ENCODE results near the gene NDUFA3. TPM values are rescaled to one million over a fixed set of nuclear protein-coding genes. Genes with fewer than 3 reads are reported as not detected.

NDUFA3 gene
- total and polyA plus RNA-seq, 4 experiments from 2014 or later, result 135 to 440 (median 256) TPM

DNA sequence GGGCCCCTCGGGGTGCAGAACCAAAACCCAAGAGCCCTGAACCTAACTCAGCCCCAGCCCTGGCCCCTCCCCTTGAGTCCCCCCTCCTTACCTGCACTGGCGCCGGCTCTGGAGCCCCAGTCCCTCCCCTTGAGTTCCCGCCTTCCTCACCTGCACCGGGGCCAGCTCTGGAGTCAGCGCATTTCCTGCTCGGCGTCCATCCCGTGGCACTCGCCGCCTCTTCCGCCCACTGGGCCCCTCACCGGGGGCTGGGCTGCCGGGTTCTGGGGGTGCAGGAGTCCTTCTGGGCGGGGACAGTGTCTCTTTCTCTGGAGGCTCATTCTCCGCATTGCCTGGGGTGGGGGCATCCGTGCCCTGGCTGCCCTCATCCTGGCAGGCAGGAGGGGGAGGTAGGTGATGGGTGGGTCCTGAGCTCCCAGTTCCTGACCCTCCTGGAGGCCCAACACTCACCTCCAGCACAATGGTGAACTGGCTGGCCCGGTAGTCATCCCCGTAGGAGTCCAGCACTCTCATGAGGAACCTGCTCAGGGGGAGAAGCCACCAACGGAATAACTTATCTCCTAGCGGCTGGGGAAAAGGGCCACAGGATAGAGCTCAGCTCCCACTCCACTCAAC lies 5.3 kb downstream of the NDUFA3 start:
- ChIA-PET CTCF (ENCODE audit: partially characterized antibody) (no interaction called here), POLR2A (ENCODE audit: partially characterized antibody) (interaction anchor here (1.0 kb wide), 2 partner anchors 10 to 29 kb away, joined by 4 to 5 read pairs; partner anchors contain the start of gene CNOT3)
- no peak for DNase-seq
- Mint-ChIP-seq H3K27me3 (no peaks in the 10 kb centered on the region), H3K4me3 (no peak overlapping the region), H3K9me3 (no peaks in the 10 kb centered on the region), H3K36me3 (peaks cover 23 to 50% of the 10 kb centered on the region in 2 donors), H3K4me1 (peaks cover 6 to 22% (median 15%) of the 10 kb centered on the region in 4 donors), H3K27ac (no peak overlapping the region)
- intact Hi-C loops (cut with micrococcal nuclease), result loop anchor here (10.0 kb wide), 1 partner anchor 1547 kb away; the partner anchor contains the start of gene U2AF2
- Histone ChIP-seq H3K27ac (ENCODE audit: low read depth, low read length) (no peak overlapping the region), H3K4me1 (ENCODE audit: insufficient read depth, low read length) (peaks cover 16% of the 10 kb centered on the region), H3K9me3 (ENCODE audit: control insufficient read depth in 1 of 2, low read length in 2 of 2) (no peaks in the 10 kb centered on the region), H3K4me3 (ENCODE audit: low read length in 2 of 2) (no peak overlapping the region), H3K27me3 (ENCODE audit: insufficient read depth, low read length) (no peaks in the 10 kb centered on the region), H3K36me3 (ENCODE audit: insufficient read depth, low read length) (peaks cover 43% of the 10 kb centered on the region)

GRCh38 chr19:54108496-54108895 lies 5.8 kb downstream of the NDUFA3 start:
- no peak overlapping the region for H3K27ac Mint-ChIP-seq

GRCh38 chr19:54109651-54110050 lies 7.0 kb downstream of the NDUFA3 start:
- intact Hi-C loops (cut with micrococcal nuclease), result loop anchor here (10.0 kb wide), 2 partner anchors 585 to 1545 kb away; partner anchors contain the start of gene U2AF2
- Mint-ChIP-seq H3K36me3 (peaks cover 23 to 48% of the 10 kb centered on the region in 2 donors), H3K27ac (no peak overlapping the region), H3K27me3 (no peaks in the 10 kb centered on the region), H3K9me3 (no peaks in the 10 kb centered on the region), H3K4me1 (peaks cover 8 to 24% (median 18%) of the 10 kb centered on the region in 4 donors), H3K4me3 (no peak overlapping the region)
- Histone ChIP-seq H3K9me3 (ENCODE audit: control insufficient read depth in 1 of 2, low read length in 2 of 2) (no peaks in the 10 kb centered on the region), H3K4me3 (ENCODE audit: low read length in 2 of 2) (no peak overlapping the region), H3K27me3 (ENCODE audit: insufficient read depth, low read length) (no peaks in the 10 kb centered on the region), H3K36me3 (ENCODE audit: insufficient read depth, low read length) (peaks cover 43% of the 10 kb centered on the region), H3K27ac (ENCODE audit: low read depth, low read length) (no peak overlapping the region), H3K4me1 (ENCODE audit: insufficient read depth, low read length) (peaks cover 10% of the 10 kb centered on the region)
- ChIA-PET POLR2A (ENCODE audit: partially characterized antibody) (interaction anchor here (1.3 kb wide), 1 partner anchor 27 kb away, joined by 4 read pairs; the partner anchor contains the start of gene CNOT3), CTCF (ENCODE audit: partially characterized antibody) (no interaction called here)
- DNase-seq, result no peak

More at GRCh38 chr19:54108496-54108895, 5.8 kb downstream of the NDUFA3 start:
- Histone ChIP-seq H3K27me3 (ENCODE audit: insufficient read depth, low read length) (no peaks in the 10 kb centered on the region), H3K27ac (ENCODE audit: low read depth, low read length) (no peak overlapping the region), H3K4me1 (ENCODE audit: insufficient read depth, low read length) (peaks cover 11% of the 10 kb centered on the region), H3K36me3 (ENCODE audit: insufficient read depth, low read length) (peaks cover 43% of the 10 kb centered on the region), H3K4me3 (ENCODE audit: low read length in 2 of 2) (no peak overlapping the region), H3K9me3 (ENCODE audit: control insufficient read depth in 1 of 2, low read length in 2 of 2) (no peaks in the 10 kb centered on the region)
- no peak overlapping the region for H3K4me3 Mint-ChIP-seq
- CTCF ChIA-PET (ENCODE audit: partially characterized antibody), result no interaction called here
- intact Hi-C loops (cut with micrococcal nuclease), result loop anchor here (10.0 kb wide), 1 partner anchor 1546 kb away; the partner anchor contains the start of gene U2AF2
- no peaks in the 10 kb centered on the region for H3K27me3 Mint-ChIP-seq
- DNase-seq, result no peak
- H3K9me3 Mint-ChIP-seq, result no peaks in the 10 kb centered on the region
- POLR2A ChIA-PET (ENCODE audit: partially characterized antibody), result interaction anchor here (1.3 kb wide), 1 partner anchor 28 kb away, joined by 4 read pairs; the partner anchor contains the start of gene CNOT3
- H3K36me3 Mint-ChIP-seq, result peaks cover 23 to 47% of the 10 kb centered on the region in 2 donors
- H3K4me1 Mint-ChIP-seq, result peaks cover 5 to 22% (median 12%) of the 10 kb centered on the region in 4 donors

DNA sequence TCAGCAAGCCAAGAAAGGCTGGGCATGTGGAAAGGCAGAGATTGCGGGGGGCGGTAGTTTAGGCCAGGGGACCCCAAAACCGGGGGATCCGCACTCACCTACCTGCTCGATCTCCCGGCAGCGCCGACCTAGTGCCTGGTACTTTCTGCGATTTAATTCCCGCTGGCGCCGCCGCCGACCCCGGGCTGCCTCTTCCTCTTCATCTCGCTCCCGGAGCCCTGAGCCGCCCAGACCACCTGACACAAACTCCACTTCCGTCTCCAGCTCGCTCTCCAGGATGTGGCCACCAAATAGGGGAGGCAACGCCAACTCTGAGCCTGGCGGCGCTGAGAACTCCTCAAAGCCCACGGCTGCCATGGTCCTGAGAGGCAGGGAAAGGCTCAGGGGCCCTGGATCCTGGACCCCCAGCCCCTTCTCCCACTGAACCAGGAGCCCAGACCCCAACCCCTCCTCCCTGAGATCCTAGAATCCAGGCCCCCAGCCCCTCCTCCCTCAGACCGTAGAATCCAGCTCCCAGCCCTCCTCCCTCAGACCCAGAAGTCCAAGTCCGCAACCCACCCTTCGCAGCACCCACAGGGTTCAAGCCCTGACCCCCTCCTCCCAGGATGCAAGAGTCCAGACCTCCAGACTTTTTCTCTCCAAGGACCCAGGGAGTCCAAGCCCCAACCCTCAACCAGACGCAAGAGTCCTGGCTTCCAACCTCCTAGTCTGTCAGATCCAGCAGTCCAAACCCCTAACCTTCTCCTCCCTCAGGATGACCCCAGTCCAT lies 11.9 kb downstream of the NDUFA3 start:
- peak overlapping the region; percentile 75 for H3K27ac ChIP-seq (ENCODE audit: low read depth, low read length)
- Mint-ChIP-seq H3K36me3 (peaks cover 20 to 38% of the 10 kb centered on the region in 2 donors), H3K9me3 (peaks cover 0 to 6% (median 0%) of the 10 kb centered on the region in 8 donors), H3K27me3 (peaks cover 0 to 2% of the 10 kb centered on the region in 2 donors), H3K4me1 (peaks cover 22 to 44% (median 29%) of the 10 kb centered on the region in 4 donors), H3K4me3 (peak overlapping the region; percentile 86 to 99 (median 95)), H3K27ac (peak overlapping the region; percentile 91 to 97 (median 95))
- intact Hi-C loops (cut with micrococcal nuclease), result loop anchor here (1.0 to 10.0 kb wide), 7 partner anchors 12 to 590 kb away; partner anchors contain the start of genes CNOT3, LENG1, LENG8 and NDUFA3
- DNase-seq, result peak; percentile 38 to 72 (median 47)
- H3K4me1 ChIP-seq (ENCODE audit: insufficient read depth, low read length), result peaks cover 27% of the 10 kb centered on the region
- CTCF ChIA-PET (ENCODE audit: partially characterized antibody), result interaction anchor here (1.2 to 3.0 kb wide), 4 partner anchors 12 to 45 kb away, joined by 3 to 13 read pairs (median 10); partner anchors contain the start of genes CNOT3, LENG1 and NDUFA3
- H3K27me3 ChIP-seq (ENCODE audit: insufficient read depth, low read length), result no peaks in the 10 kb centered on the region
- no peaks in the 10 kb centered on the region for H3K9me3 ChIP-seq (ENCODE audit: control insufficient read depth in 1 of 2, low read length in 2 of 2)
- peak overlapping the region; percentile 80 to 81 for H3K4me3 ChIP-seq (ENCODE audit: low read length in 2 of 2)
- H3K36me3 ChIP-seq (ENCODE audit: insufficient read depth, low read length), result peaks cover 17% of the 10 kb centered on the region
- POLR2A ChIA-PET (ENCODE audit: partially characterized antibody), result interaction anchor here (1.0 to 5.1 kb wide), 18 partner anchors 10 to 720 kb away, joined by 3 to 113 read pairs (median 9); partner anchors contain the start of genes CNOT3, LENG1, LENG8 and LENG9

GRCh38 chr19:54115109-54116063 lies 12.7 kb downstream of the NDUFA3 start, which contains the start of the genes PRPF31 and TFPT:
TSS of gene PRPF31 (plus strand) at chr19:54115754. CDS start at chr19:54118279, 2,525 bp downstream.
TSS of gene TFPT (minus strand) at chr19:54115657. CDS start at chr19:54115269, 388 bp downstream.
- Mint-ChIP-seq H3K4me3 (peak within 1 kb of the TSS; percentile 86 to 99 (median 95)), H3K27ac (peak within 1 kb of the TSS; percentile 91 to 97 (median 95)), H3K27me3 (peaks cover 0 to 2% of the 10 kb centered on the region in 2 donors), H3K36me3 (peaks cover 24 to 37% of the 10 kb centered on the region in 2 donors), H3K9me3 (peaks cover 0 to 8% (median 0%) of the 10 kb centered on the region in 8 donors), H3K4me1 (peaks cover 22 to 44% (median 28%) of the 10 kb centered on the region in 4 donors)
- H3K4me1 ChIP-seq (ENCODE audit: insufficient read depth, low read length), result peaks cover 27% of the 10 kb centered on the region
- DNase-seq, result peak; percentile 97 to 98 (median 97)
- peaks cover 17% of the 10 kb centered on the region for H3K36me3 ChIP-seq (ENCODE audit: insufficient read depth, low read length)
- H3K27ac ChIP-seq (ENCODE audit: low read depth, low read length), result peak within 1 kb of the TSS; percentile 75
- intact Hi-C loops (cut with micrococcal nuclease), result loop anchor here (1.0 to 10.0 kb wide), 7 partner anchors 13 to 591 kb away; partner anchors contain the start of genes CNOT3, LENG1, LENG8 and NDUFA3
- ChIA-PET CTCF (ENCODE audit: partially characterized antibody) (interaction anchor here (0.8 to 3.0 kb wide), 4 partner anchors 13 to 22 kb away, joined by 3 to 13 read pairs (median 10); partner anchors contain the start of genes CNOT3 and NDUFA3), POLR2A (ENCODE audit: partially characterized antibody) (interaction anchor here (0.9 to 5.1 kb wide), 20 partner anchors 9 to 720 kb away, joined by 3 to 113 read pairs (median 5); partner anchors contain the start of genes CNOT3, LENG1, LENG8 and LENG9)
- peak within 1 kb of the TSS; percentile 80 to 81 for H3K4me3 ChIP-seq (ENCODE audit: low read length in 2 of 2)
- no peaks in the 10 kb centered on the region for H3K9me3 ChIP-seq (ENCODE audit: control insufficient read depth in 1 of 2, low read length in 2 of 2)
- no peaks in the 10 kb centered on the region for H3K27me3 ChIP-seq (ENCODE audit: insufficient read depth, low read length)

GRCh38 chr19:54121259-54121658 lies 18.6 kb downstream of the NDUFA3 start:
- intact Hi-C loops (cut with micrococcal nuclease), result no loop called here
- H3K4me1 ChIP-seq (ENCODE audit: insufficient read depth, low read length), result peaks cover 11% of the 10 kb centered on the region
- peaks cover 5 to 11% (median 10%) of the 10 kb centered on the region in 4 donors for H3K4me1 Mint-ChIP-seq
- no peaks in the 10 kb centered on the region for H3K27me3 ChIP-seq (ENCODE audit: insufficient read depth, low read length)
- H3K9me3 ChIP-seq (ENCODE audit: control insufficient read depth in 1 of 2, low read length in 2 of 2), result no peaks in the 10 kb centered on the region
- no peaks in the 10 kb centered on the region for H3K27me3 Mint-ChIP-seq
- H3K36me3 Mint-ChIP-seq, result peaks cover 37 to 54% of the 10 kb centered on the region in 2 donors
- peaks cover 60% of the 10 kb centered on the region for H3K36me3 ChIP-seq (ENCODE audit: insufficient read depth, low read length)
- peaks cover 0 to 2% (median 0%) of the 10 kb centered on the region in 8 donors for H3K9me3 Mint-ChIP-seq
- no peak overlapping the region for H3K4me3 ChIP-seq (ENCODE audit: low read length in 2 of 2)
- ChIA-PET POLR2A (ENCODE audit: partially characterized antibody) (no interaction called here), CTCF (ENCODE audit: partially characterized antibody) (no interaction called here)
- H3K4me3 Mint-ChIP-seq, result no peak overlapping the region
- H3K27ac Mint-ChIP-seq, result no peak overlapping the region
- DNase-seq, result no peak
- H3K27ac ChIP-seq (ENCODE audit: low read depth, low read length), result no peak overlapping the region

Measured in CD4-positive, alpha-beta memory T cell (primary cell).